ENCODE results near the gene CKAP2L. TPM values are rescaled to one million over a fixed set of nuclear protein-coding genes. Genes with fewer than 3 reads are reported as not detected.

CKAP2L gene
- total RNA-seq, 2 donors from 2014 or later, result 0.24 to 0.65 TPM

DNA sequence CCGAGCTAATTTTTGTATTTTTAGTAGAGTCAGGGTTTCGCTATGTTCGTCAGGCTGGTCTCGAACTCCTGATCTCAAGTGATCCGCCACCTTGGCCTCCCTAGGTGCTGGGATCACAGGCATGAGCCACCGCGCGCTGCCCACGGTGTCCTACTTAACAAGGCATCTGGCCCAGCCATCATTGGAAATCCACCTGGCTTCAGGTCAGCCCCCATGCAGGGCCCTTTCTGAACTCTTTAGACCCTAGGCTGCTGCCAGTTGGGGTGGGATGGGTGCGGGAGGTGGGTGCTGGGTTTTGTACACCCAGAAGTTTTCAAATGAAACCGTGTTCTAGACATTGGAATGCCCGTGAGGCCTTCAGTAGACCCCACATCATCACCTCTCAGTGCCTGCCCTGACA is 70.2 kb downstream of the CKAP2L start:
- intact Hi-C loops (cut with DNase I), result no loop called here

DNA sequence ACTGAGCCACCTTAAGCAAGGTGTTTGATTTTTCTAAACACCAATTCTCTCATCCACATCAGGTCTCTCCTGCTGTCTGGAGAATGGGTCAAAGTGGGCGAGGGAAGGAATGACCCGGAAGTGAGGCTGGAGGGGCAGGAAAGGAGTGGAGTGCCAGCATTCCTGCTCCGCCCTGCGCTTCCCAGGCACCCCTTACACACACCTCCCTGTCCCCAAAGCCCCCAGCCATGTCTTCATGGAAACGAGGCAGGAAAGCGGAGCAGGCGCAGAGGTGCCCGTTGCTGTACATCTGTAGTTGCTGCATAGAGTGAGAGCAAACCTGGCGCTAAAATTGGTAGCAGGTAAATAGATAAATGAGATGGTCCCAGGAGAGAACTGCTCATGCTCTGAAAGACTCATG is 70.8 kb downstream of the CKAP2L start:
- intact Hi-C loops (cut with DNase I), result loop anchor here in 1 of 2 donors (2.0 kb wide), 1 partner anchor 27 kb away; the partner anchor contains the start of gene NT5DC4
- no peak for DNase-seq (ENCODE audit: low spot score)

More for the DNA sequence above, 70.2 kb downstream of the CKAP2L start:
- no peak for DNase-seq (ENCODE audit: low spot score)

DNA sequence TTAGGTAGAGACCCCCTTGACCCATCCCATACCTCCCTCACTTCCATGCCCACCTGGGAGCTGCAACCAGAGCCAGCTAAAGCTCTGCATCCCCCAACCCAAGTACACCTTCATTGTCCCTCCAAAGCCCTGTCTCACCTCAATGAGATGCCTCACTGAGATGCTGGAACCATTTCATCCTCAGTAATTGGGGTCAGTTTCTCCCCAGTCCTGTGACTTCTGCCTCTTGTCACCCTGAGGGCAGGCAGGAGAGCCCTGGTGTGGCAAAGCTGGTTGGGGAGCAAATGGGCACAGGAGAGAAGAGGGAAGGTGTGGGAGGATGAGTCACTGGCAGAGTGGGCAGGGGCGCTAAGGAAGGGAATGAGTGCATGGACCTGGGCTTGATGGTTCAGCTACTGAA is 71.5 kb downstream of the CKAP2L start:
- no peak for DNase-seq (ENCODE audit: low spot score)
- intact Hi-C loops (cut with DNase I), result loop anchor here in 1 of 2 donors (2.0 kb wide), 1 partner anchor 28 kb away; the partner anchor contains the start of gene NT5DC4

DNA sequence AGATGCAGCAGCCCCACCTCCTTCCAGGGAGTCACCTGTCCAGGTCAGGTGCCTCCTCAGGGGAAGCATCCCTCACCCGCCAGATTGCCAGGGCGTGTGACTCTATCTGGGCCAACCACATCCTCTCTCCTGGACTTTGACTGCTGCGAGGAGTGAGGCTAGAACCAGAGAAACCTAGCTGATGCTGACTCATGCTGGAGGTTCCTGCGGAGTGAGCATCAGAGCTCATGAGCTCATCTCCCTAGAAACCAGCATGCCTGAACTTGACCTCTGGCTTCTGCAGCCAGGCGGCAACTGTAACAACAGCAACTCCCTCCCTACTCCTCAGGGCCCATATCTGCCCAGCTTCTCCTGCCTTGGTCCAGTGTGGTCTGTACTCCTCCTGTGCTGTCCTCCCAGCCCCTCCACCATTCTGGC is 71.9 kb downstream of the CKAP2L start:
- intact Hi-C loops (cut with DNase I), result loop anchor here in 1 of 2 donors (2.0 kb wide), 1 partner anchor 28 kb away; the partner anchor contains the start of gene NT5DC4

DNA sequence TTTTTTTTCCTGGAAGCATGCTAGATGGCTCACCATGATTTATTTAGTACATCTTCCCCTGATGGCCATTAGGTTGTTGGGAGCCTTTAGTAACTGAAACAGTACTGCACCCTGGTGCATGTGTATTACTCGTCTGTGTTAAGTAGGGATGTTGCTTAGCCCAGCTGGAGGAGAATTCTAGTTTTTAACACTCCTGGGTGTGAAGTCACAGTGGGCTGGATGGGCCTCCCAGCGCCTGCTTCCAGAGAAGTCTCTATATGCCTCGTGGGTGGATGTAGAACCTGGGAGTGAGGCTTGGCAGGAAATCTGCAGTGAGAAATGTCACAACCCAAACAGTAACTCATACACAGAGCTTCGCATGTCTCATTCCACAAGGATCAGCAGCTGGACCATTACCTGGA is 72.5 kb downstream of the CKAP2L start:
- no peak for DNase-seq (ENCODE audit: low spot score)
- intact Hi-C loops (cut with DNase I), result loop anchor here in 1 of 2 donors (2.0 kb wide), 1 partner anchor 29 kb away; the partner anchor contains the start of gene NT5DC4

More for the DNA sequence above, 71.9 kb downstream of the CKAP2L start:
- peak; percentile 83 for DNase-seq (ENCODE audit: low spot score)

DNA sequence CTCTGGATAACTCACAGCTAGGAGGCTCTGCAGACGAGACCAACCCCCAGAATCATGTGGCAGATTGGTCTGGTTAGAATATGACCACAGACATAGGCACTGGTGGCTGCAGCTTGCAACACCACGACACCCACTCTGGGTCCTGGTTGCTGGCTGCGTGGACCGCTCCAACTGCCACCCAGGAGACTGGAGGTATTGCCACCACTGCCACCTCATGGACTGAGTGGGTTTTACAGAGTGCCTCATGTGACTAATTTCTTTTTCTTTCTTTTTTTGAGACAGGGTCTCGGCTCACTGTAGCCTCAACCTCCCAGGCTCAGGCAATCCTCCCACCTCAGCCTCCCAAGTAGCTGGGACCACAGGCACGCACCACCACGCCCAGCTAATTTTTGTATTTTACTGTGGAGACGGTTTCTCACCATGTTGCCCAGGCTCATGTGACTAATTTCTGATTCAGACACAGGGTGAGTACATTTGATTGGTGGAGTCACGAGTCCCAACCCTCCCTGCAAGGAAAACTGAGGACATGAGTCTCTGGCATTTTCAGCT is 73.5 kb downstream of the CKAP2L start:
- DNase-seq (ENCODE audit: low spot score), result peak; percentile 90
- intact Hi-C loops (cut with DNase I), result no loop called here

DNA sequence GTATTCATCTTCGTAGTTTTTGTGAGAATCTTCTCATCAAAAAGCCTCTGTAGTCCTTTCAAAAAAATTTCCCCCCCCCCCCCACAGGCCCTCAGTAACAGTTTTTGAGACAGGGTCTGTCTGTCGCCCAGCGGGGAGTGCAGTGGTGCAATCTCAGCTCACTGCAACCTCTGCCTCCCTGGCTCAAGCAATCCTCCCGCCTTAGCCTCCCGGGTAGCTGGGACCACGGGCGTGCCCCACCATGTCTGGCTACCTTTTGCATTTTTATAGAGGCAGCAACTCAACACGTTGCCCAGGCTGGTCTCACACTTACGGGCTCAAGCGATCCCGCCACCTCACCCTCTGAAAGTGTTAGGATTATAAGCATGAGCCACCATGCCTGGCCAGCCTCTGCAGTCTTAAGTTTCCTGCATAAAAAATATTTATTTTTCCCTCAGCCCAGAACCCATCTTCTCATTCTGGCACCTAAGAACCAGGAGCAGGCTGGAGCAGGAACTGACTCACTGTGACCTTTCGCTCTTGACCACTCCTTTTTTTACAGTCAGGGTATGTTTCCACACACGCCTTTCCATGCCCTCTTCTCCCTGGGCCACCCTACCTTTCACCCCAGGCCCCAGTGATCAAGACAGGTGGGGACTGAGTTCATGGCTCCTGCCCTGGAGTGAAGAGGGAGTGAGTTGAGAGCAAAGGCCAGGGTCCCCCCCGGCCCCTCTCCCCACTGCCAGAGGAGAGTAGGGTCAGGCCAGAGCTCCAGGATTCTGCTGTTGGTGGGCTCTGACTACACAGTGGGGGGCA is 76.1 kb downstream of the CKAP2L start:
- DNase-seq (ENCODE audit: low spot score), result no peak
- intact Hi-C loops (cut with DNase I), result no loop called here

DNA sequence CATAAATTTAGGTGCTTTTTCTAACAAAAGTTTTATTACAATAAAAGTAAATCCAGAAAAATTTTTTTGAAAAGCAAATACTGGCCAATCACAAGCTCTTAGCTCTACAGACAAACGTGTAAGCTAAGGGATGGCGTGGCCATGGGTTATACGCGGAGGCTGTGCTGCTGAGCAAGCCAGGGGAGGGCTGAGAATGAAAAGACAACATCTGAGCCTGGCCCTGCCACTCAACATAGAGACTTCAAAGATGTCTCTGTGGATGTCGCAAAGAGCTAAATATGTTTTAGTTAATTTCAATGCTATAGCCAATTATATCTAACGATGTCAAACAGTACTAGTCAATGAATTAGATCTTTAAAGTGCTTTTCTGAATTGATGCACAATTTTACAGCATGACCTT is 76.9 kb downstream of the CKAP2L start:
- intact Hi-C loops (cut with DNase I), result no loop called here
- DNase-seq (ENCODE audit: low spot score), result no peak

Other genes with a start within 250 kb of the CKAP2L start
- gene POLR1B, start 222.1 kb downstream of the CKAP2L start, total RNA-seq, result 10 to 100 TPM; 11.4 to 12.8 TPM
- 10 to 100 TPM; 12.7 to 23.8 TPM for gene CHCHD5, start 180.0 kb downstream of the CKAP2L start, total RNA-seq
- 10 to 100 TPM; 41.0 to 43.6 TPM for gene SLC20A1, start 118.7 kb downstream of the CKAP2L start, total RNA-seq
- gene NT5DC4, start 43.6 kb downstream of the CKAP2L start, total RNA-seq, result not detected
- not detected for gene IL1A, start 19.9 kb upstream of the CKAP2L start, total RNA-seq
- 1 to 10 TPM; 1.0 to 1.1 TPM for gene IL1B, start 72.2 kb upstream of the CKAP2L start, total RNA-seq
- not detected for gene IL37, start 146.6 kb upstream of the CKAP2L start, total RNA-seq
- not detected for gene IL36G, start 213.4 kb upstream of the CKAP2L start, total RNA-seq
- not detected for gene IL36A, start 240.8 kb upstream of the CKAP2L start, total RNA-seq